Testis (tissue), 3 donors: ENCODE data around the gene ZMYND19. TPM values are rescaled to one million over a fixed set of nuclear protein-coding genes. Genes with fewer than 3 reads are reported as not detected.

Experiments
- DNase-seq: peaks from one replicate; pipeline ENCODE4 v3.0.0-alpha.2; 2019
- H3K27ac ChIP-seq, 2 donors: fragments of 200-600 bp; sonication (generic); one replicate each; pipeline ENCODE4 v1.5.1; 2019
- H3K27me3 ChIP-seq: fragments of 200-600 bp; sonication (generic); one replicate; pipeline ENCODE4 v1.5.1; 2019
- H3K36me3 ChIP-seq: fragments of 200-600 bp; sonication (generic); one replicate; pipeline ENCODE4 v1.5.1; 2017; ENCODE audit warnings: low read depth; ENCODE audit errors: missing control alignments
- H3K4me1 ChIP-seq: fragments of 200-600 bp; sonication (generic); one replicate; pipeline ENCODE4 v1.5.1; 2019
- H3K4me3 ChIP-seq, 2 donors: fragments of 200-600 bp; sonication (generic); one replicate each; pipeline ENCODE4 v1.5.1; 2017 to 2019
- H3K9me3 ChIP-seq: fragments of 200-600 bp; sonication (generic); one replicate; pipeline ENCODE4 v1.5.1; 2017
- POLR2A ChIP-seq: fragments of 450-650 bp; IDR thresholded peaks from one replicate; pipeline ENCODE4 v1.6.1; 2017; ENCODE audit warnings: antibody characterized with exemption, mild to moderate bottlenecking, moderate library complexity
- WGBS, 2 donors: methylation state at CpG; one replicate each; pipeline ENCODE4 v1.1.5; 2018; 5-methylcytosine and 5-hydroxymethylcytosine counted together
- intact Hi-C: fragments of 100-400 bp; cut with DNase I; formaldehyde crosslinking; loops from one replicate; pipeline ENCODE4 v1.15.1; 2023; ENCODE audit warnings: low total_unique reads
- polyA plus RNA-seq: library from polyadenylated mRNA; stranded (reverse); fragments of 350-450 nt; fragmentation: Illumina TruSeq; extraction: RNeasy Lipid Tissue Mini Kit (QIAGEN cat#74804); gene quantifications from one replicate; pipeline ENCODE4 v1.2.3, GENCODE V29; 2014; ENCODE audit warnings: low read depth, low replicate concordance; ENCODE audit not compliant: insufficient read depth
- total RNA-seq, 2 donors: library from RNA; depleted of rRNA; stranded (reverse); fragments of >200 nt; gene quantifications; one replicate each; pipeline ENCODE4 v1.2.3, GENCODE V29; 2016
- TF ChIP-seq, protein P1 (sequence below), 3 experiments: fragments of 450-650 bp in 2 of 3; fragments of 200-600 bp in 1 of 3; sonication (generic) in 1 of 3; IDR thresholded peaks; one replicate each; pipeline ENCODE4 v1.5.1; 2016 to 2019; ENCODE audit warnings: antibody characterized with exemption in 3 of 3, mild to moderate bottlenecking in 2 of 3, moderate library complexity in 1 of 3

ZMYND19 gene
- total and polyA plus RNA-seq, 3 donors from 2014 or later = 72.2 to 81.0 (median 73.8) TPM

DNA sequence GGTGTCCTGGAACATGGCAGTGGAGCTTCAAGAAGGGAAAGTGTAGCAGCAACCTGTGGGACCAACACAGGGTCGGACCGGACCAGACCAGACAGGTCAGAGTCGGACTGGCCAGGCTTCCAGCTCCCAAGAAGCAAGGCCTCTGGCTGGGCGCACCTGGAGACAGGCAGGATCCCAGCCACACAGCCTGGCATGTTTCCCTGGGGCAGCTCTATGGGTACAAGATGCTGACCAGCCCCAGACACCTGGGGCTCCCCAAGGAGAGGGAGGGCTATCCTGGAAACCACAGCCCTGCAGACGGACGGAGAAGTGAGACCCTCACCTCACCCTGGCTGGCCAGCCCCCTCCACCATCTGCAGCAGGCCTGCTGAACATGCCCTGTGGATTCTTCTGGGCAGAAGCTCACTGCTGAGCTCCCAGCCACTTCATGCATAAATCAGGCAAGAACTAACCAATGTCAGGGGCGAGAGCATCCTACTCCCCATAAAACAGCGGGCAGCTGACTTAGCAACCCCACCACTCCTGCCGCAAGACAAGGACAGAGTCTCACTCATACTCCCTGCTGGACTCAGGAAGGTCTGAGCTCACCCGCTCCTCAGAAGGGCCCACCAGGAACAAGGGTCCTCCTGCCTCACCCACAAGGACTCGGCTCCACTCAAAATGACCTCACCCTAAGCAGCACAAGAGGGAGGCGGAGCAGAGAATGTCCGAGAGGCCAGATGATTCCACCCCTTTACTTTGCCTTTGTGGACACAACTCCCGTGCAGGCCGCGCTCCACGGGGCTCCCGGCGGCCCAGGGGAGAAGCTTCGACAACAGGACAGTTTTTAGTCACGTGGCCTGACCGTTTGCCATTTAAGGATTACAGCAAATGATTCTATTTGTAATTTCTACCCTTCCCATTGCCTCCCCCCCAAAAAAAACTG, 8.7 kb downstream of the ZMYND19 start:
- WGBS, 2 donors = 87 to 89% methylated on average over 13 to 22 of the region's 22 CpGs
- TF ChIP-seq POLR2A = no peak
- TF ChIP-seq, protein P1, sequence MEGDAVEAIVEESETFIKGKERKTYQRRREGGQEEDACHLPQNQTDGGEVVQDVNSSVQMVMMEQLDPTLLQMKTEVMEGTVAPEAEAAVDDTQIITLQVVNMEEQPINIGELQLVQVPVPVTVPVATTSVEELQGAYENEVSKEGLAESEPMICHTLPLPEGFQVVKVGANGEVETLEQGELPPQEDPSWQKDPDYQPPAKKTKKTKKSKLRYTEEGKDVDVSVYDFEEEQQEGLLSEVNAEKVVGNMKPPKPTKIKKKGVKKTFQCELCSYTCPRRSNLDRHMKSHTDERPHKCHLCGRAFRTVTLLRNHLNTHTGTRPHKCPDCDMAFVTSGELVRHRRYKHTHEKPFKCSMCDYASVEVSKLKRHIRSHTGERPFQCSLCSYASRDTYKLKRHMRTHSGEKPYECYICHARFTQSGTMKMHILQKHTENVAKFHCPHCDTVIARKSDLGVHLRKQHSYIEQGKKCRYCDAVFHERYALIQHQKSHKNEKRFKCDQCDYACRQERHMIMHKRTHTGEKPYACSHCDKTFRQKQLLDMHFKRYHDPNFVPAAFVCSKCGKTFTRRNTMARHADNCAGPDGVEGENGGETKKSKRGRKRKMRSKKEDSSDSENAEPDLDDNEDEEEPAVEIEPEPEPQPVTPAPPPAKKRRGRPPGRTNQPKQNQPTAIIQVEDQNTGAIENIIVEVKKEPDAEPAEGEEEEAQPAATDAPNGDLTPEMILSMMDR (IDR thresholded peaks at IDR 0.05) = no peak
- Histone ChIP-seq H3K36me3 (no peaks in the 10 kb centered on the region), H3K4me3 (no peak overlapping the region), H3K27me3 (no peaks in the 10 kb centered on the region), H3K9me3 (no peaks in the 10 kb centered on the region), H3K27ac (no peak overlapping the region), H3K4me1 (peaks cover 6% of the 10 kb centered on the region)
- intact Hi-C loops = no loop called here
- no peak for DNase-seq

DNA sequence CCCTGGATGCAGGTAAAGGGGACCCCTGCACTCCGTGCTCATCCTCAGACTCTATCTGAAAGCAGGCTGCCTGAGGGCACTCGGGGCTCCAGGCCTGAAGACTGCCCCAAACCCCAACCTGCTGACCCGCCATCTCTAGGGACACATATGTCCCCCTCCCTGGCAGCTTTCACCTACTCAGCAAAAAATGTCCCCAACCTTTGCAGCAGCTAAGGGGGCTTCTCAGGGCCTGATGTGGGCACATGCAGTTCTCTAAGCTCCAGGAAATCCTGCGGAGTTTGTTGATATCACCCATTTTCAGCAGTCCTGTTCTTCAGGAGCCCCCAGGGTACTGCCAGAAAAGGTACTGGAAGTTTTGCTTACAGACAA, 9.4 kb downstream of the ZMYND19 start:
- H3K4me3 ChIP-seq = no peak overlapping the region
- peaks cover 6% of the 10 kb centered on the region for H3K4me1 ChIP-seq
- H3K27ac ChIP-seq = no peak overlapping the region
- no peak for DNase-seq
- TF ChIP-seq, protein P1 (IDR thresholded peaks at IDR 0.05) = no peak
- no peak for TF ChIP-seq POLR2A
- intact Hi-C loops = no loop called here
- no peaks in the 10 kb centered on the region for H3K9me3 ChIP-seq
- 94 to 97% methylated on average over 4 of the region's 4 CpGs for WGBS, 2 donors
- H3K36me3 ChIP-seq = no peaks in the 10 kb centered on the region
- no peaks in the 10 kb centered on the region for H3K27me3 ChIP-seq

DNA sequence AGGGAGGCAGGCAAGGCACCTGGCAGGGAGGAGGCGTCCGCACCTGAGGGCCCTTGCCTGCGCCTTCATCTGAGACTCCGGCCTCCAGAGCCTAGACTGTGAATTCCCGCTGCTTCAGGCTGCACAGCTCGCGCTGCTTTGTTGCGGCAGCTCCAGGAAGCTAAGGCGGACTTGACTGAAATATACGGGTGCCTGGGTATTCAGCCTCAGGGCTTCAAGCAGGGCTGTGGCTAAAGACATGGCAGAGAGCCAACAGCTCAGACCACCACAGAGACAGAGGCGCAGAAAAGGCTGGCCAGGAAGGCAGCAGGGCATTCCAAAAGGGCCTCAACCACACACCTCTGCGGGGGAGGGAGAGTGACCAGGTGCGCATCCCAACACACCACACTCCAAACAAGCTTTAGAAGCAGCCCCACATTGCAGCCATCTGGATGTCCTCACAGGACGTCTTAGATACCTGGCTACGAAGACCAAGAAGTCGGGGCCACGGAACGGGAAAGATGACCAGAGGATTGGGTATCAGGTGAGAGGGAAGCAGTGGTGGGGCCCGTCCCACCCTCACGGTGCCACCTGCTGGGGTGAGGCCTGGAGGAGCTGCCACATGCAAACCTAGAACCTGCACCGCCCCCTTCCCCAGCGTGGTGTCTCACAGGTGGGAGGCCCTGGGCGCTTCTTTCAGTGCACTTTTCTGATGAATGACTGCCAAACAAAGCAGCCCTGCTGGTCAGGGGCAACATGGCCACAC, 9.9 kb downstream of the ZMYND19 start:
- DNase-seq = no peak
- no peaks in the 10 kb centered on the region for H3K27me3 ChIP-seq
- no peak overlapping the region for H3K27ac ChIP-seq
- peaks cover 6% of the 10 kb centered on the region for H3K4me1 ChIP-seq
- WGBS, 2 donors = 86 to 89% methylated on average over 20 to 21 of the region's 23 CpGs
- TF ChIP-seq POLR2A = no peak
- TF ChIP-seq, protein P1 (IDR thresholded peaks at IDR 0.05) = no peak
- no peaks in the 10 kb centered on the region for H3K9me3 ChIP-seq
- H3K4me3 ChIP-seq = no peak overlapping the region
- no peaks in the 10 kb centered on the region for H3K36me3 ChIP-seq
- intact Hi-C loops = no loop called here

DNA sequence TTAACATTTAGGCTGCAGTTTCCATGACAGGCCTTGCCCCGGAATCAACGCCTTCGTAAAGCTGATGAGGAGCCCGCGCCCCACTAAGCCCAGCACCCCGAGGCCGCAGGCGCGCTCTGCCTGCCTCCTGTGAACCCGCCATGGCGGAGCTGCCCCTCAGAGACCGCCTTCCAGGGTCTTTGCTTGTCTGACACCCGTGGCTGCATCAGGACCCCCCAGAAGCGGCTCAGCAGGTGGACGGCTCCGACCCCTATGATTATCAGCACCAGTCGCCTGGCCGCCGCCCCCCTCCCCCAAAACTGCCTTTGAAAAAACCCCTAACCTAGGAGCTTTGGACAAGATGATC, 11.1 kb downstream of the ZMYND19 start:
- Histone ChIP-seq H3K4me3 (peak overlapping the region; percentile 95 to 98), H3K9me3 (no peaks in the 10 kb centered on the region), H3K27me3 (no peaks in the 10 kb centered on the region), H3K36me3 (no peaks in the 10 kb centered on the region), H3K4me1 (peaks cover 6% of the 10 kb centered on the region), H3K27ac (peak overlapping the region; percentile 28 to 77)
- TF ChIP-seq, protein P1 (IDR thresholded peaks at IDR 0.05) = no peak
- TF ChIP-seq POLR2A = no peak
- intact Hi-C loops = no loop called here
- no peak for DNase-seq
- 27 to 31% methylated on average over 8 to 19 of the region's 19 CpGs for WGBS, 2 donors
